Erythroblast (primary cell): ENCODE measurements around the gene EIF4EBP3.

ENCODE experiments used
- DNase-seq, 2 experiments: peaks; one replicate each; lab custom pipeline; 2025; lab: John Stamatoyannopoulos, UW
- GATA1 ChIP-seq: IDR thresholded peaks from 2 replicates; pipeline ENCODE4 v1.6.1; 2011; ENCODE audit warnings: low read depth, mild to moderate bottlenecking, control low read depth, low read length, moderate library complexity
- POLR2A ChIP-seq: IDR thresholded peaks from 2 replicates; pipeline ENCODE4 v1.6.1; 2011; ENCODE audit warnings: mild to moderate bottlenecking, low read length

The EIF4EBP3 gene

GRCh38 chr5:140564196-140565023, 16.9 kb downstream of the EIF4EBP3 start, which contains the start of the genes APBB3 and SLC35A4:
APBB3 (minus strand) TSS chr5:140564598; CDS start chr5:140564245, 353 bp downstream.
SLC35A4 (plus strand) TSS chr5:140564828; CDS start chr5:140567170, 2,342 bp downstream.
- no peak for TF ChIP-seq GATA1
- peak; percentile 95 for TF ChIP-seq POLR2A
- peak; percentile 98 for DNase-seq

- peak in 1 of 2 experiments; percentile 47 for DNase-seq
- no peak for TF ChIP-seq GATA1
- no peak for TF ChIP-seq POLR2A
These were observed 17.7 kb downstream of the EIF4EBP3 start for GRCh38 chr5:140565024-140565779.

- DNase-seq = no peak
- TF ChIP-seq GATA1 = no peak
- TF ChIP-seq POLR2A = no peak
These were observed 18.3 kb downstream of the EIF4EBP3 start for GRCh38 chr5:140565780-140566095.

- DNase-seq = peak; percentile 17 to 28
- TF ChIP-seq GATA1 = no peak
- TF ChIP-seq POLR2A = no peak
These were observed 19.2 kb downstream of the EIF4EBP3 start for GRCh38 chr5:140566665-140567064.

- DNase-seq = peak in 1 of 2 experiments; percentile 19
- TF ChIP-seq GATA1 (no peak), POLR2A (no peak)
These were observed 19.8 kb downstream of the EIF4EBP3 start for GRCh38 chr5:140567136-140567818.

- DNase-seq = no peak
- no peak for TF ChIP-seq GATA1
- TF ChIP-seq POLR2A = no peak
These were observed 20.4 kb downstream of the EIF4EBP3 start for GRCh38 chr5:140567871-140568270.

GRCh38 chr5:140568443-140569063, 21.1 kb downstream of the EIF4EBP3 start:
- TF ChIP-seq POLR2A (no peak), GATA1 (no peak)
- no peak for DNase-seq

GRCh38 chr5:140569197-140569596, 21.7 kb downstream of the EIF4EBP3 start:
- no peak for DNase-seq
- no peak for TF ChIP-seq POLR2A
- no peak for TF ChIP-seq GATA1

- no peak for DNase-seq
- TF ChIP-seq POLR2A (peak; percentile 8), GATA1 (no peak)
These were observed 22.6 kb downstream of the EIF4EBP3 start for GRCh38 chr5:140570058-140570457.

- no peak for DNase-seq
- TF ChIP-seq GATA1 (no peak), POLR2A (no peak)
These were observed 23.0 kb downstream of the EIF4EBP3 start for GRCh38 chr5:140570488-140570887.

GRCh38 chr5:140571105-140571504, 23.6 kb downstream of the EIF4EBP3 start:
- TF ChIP-seq GATA1 = no peak
- TF ChIP-seq POLR2A = no peak
- DNase-seq = no peak

GRCh38 chr5:140573683-140574082, 26.2 kb downstream of the EIF4EBP3 start:
- DNase-seq = no peak
- TF ChIP-seq GATA1 (no peak), POLR2A (no peak)

- TF ChIP-seq POLR2A (no peak), GATA1 (no peak)
These were observed 26.7 kb downstream of the EIF4EBP3 start for GRCh38 chr5:140574165-140574564.

GRCh38 chr5:140575309-140575708, 27.8 kb downstream of the EIF4EBP3 start:
- TF ChIP-seq GATA1 (no peak), POLR2A (no peak)
- peak; percentile 41 to 42 for DNase-seq

More at GRCh38 chr5:140574165-140574564, 26.7 kb downstream of the EIF4EBP3 start:
- peak in 1 of 2 experiments; percentile 16 for DNase-seq
